HepG2 (cell line): Measurements from ENCODE around the gene NFYC. TPM values are rescaled to one million over a fixed set of nuclear protein-coding genes. Genes with fewer than 3 reads are reported as not detected.

Source experiments
- ATAC-seq: fragments of 200-7000 bp; cut with Tn5 transposase; 3 replicates; pipeline ENCODE4 v1.9.1; 2020; ENCODE audit warnings: mild to moderate bottlenecking, moderate library complexity
- BruUV-seq: library from RNA; stranded (reverse); fragments of 400-500 nt; replicated peaks from 2 replicates; lab custom pipeline; 2021; lab: Mats Ljungman, UMichigan
- CTCF ChIA-PET: fragments of 300-600 bp; formaldehyde crosslinking; extraction: SDS; loops from one replicate; lab custom pipeline; 2021; ENCODE audit warnings: low total read pairs, inconsistent platforms, low intra/inter-chr PET ratio; lab: Yijun Ruan, JAX
- POLR2A ChIA-PET: fragments of 350-600 bp; sonication (Branson Sonifier 250); formaldehyde crosslinking; loops from one replicate; lab custom pipeline; 2020; ENCODE audit warnings: antibody characterized with exemption, inconsistent platforms; lab: Yijun Ruan, JAX
- DNase-seq: peaks from one replicate; pipeline ENCODE4 v3.0.0-alpha.2; 2015; ENCODE audit warnings: low spot score
- FAIRE-seq: peaks from 3 replicates; lab custom pipeline; 2011; peaks lifted over from hg19 to GRCh38; lab: Jason Lieb, UNC
- H2AFZ ChIP-seq: one replicate; pipeline ENCODE4 v1.6.1; 2011; ENCODE audit warnings: low read length, inconsistent platforms
- H3K27ac ChIP-seq: fragments of 300-600 bp; 3 replicates; pipeline ENCODE4 v1.8.0; 2011; ENCODE audit warnings: mixed run types, mild to moderate bottlenecking, mixed read lengths, low read length, inconsistent platforms; ENCODE audit not compliant: insufficient read depth; ENCODE audit errors: extremely low read length
- H3K27me3 ChIP-seq, 2 experiments: fragments of 200-600 bp in 1 of 2; 2 replicates in 1 of 2; 3 replicates in 1 of 2; pipeline versions ENCODE4 v1.6.0 to v1.8.0; 2011; ENCODE audit warnings: low read length in 2 of 2, mild to moderate bottlenecking in 2 of 2, moderate library complexity in 2 of 2, inconsistent platforms in 1 of 2; ENCODE audit not compliant: insufficient read depth in 2 of 2, control insufficient read depth in 1 of 2
- H3K36me3 ChIP-seq, 2 experiments: fragments of 200-600 bp in 1 of 2; replicated peaks in 1 of 2; 2 replicates in 1 of 2; 3 replicates in 1 of 2; pipeline versions ENCODE4 v1.5.1 to v1.8.0; 2011; ENCODE audit warnings: low read length in 2 of 2, inconsistent platforms in 1 of 2; ENCODE audit not compliant: insufficient read depth in 2 of 2, control insufficient read depth in 1 of 2
- H3K4me1 ChIP-seq: 2 replicates; pipeline ENCODE4 v1.5.1; 2012; ENCODE audit warnings: low read length, inconsistent platforms; ENCODE audit not compliant: insufficient read depth
- H3K4me2 ChIP-seq: 2 replicates; pipeline ENCODE4 v1.6.0; 2011; ENCODE audit warnings: low read depth, low read length, inconsistent platforms
- H3K4me3 ChIP-seq, 3 experiments: fragments of 200-600 bp in 1 of 3; sonication (generic), shearing (Covaris generic) in 1 of 3; replicated peaks in 1 of 3; 2 replicates each; pipeline ENCODE4 v1.5.1; 2011 to 2016; ENCODE audit warnings: low read length in 3 of 3, inconsistent platforms in 2 of 3, low read depth in 2 of 3, mild to moderate bottlenecking in 2 of 3, control low read depth in 1 of 3, mixed read lengths in 1 of 3; ENCODE audit not compliant: insufficient read depth in 1 of 3
- H3K79me2 ChIP-seq: one replicate; pipeline ENCODE4 v1.6.1; 2011; ENCODE audit warnings: low read length, inconsistent platforms; ENCODE audit not compliant: insufficient read depth
- H3K9ac ChIP-seq: 2 replicates; pipeline ENCODE4 v1.6.0; 2011; ENCODE audit warnings: mild to moderate bottlenecking, low read depth, low read length, inconsistent platforms; ENCODE audit not compliant: insufficient read depth
- H3K9me3 ChIP-seq: 2 replicates; pipeline ENCODE4 v1.5.1; 2012; ENCODE audit warnings: mild to moderate bottlenecking, low read length
- H4K20me1 ChIP-seq: 2 replicates; pipeline ENCODE4 v1.6.0; 2011; ENCODE audit warnings: inconsistent platforms, mild to moderate bottlenecking, low read length, moderate library complexity; ENCODE audit not compliant: insufficient read depth
- DPF2 ChIP-seq: sonication (generic); formaldehyde crosslinking; IDR thresholded peaks from 2 replicates; pipeline ENCODE4 v1.4.0; 2020; ENCODE audit warnings: mild to moderate bottlenecking, low read depth, missing genetic modification reagents, borderline replicate concordance
- ESRRA ChIP-seq: sonication (generic); formaldehyde crosslinking; IDR thresholded peaks from 2 replicates; pipeline ENCODE4 v1.5.1; 2020; ENCODE audit warnings: mild to moderate bottlenecking, low read depth, missing genetic modification reagents
- HNF4A ChIP-seq: sonication (generic); formaldehyde crosslinking; IDR thresholded peaks from 2 replicates; pipeline ENCODE4 v1.4.0; 2020; ENCODE audit warnings: missing genetic modification reagents
- HOXA7 ChIP-seq: sonication (generic); formaldehyde crosslinking; IDR thresholded peaks from 2 replicates; pipeline ENCODE4 v1.8.1; 2022; ENCODE audit warnings: mild to moderate bottlenecking, missing genetic modification reagents, moderate library complexity
- IKZF4 ChIP-seq: sonication (generic); formaldehyde crosslinking; IDR thresholded peaks from 2 replicates; pipeline ENCODE4 v1.5.1; 2020; ENCODE audit warnings: borderline replicate concordance, mild to moderate bottlenecking, low read depth, missing genetic modification reagents; ENCODE audit errors: not compliant biosample characterization
- JUND ChIP-seq: sonication (generic); formaldehyde crosslinking; IDR thresholded peaks from 2 replicates; pipeline ENCODE4 v1.8.0; 2022; ENCODE audit warnings: mild to moderate bottlenecking, missing genetic modification reagents
- RORA ChIP-seq: sonication (generic); formaldehyde crosslinking; IDR thresholded peaks from 2 replicates; pipeline ENCODE4 v1.5.0; 2020; ENCODE audit warnings: mild to moderate bottlenecking, missing genetic modification reagents, moderate library complexity
- SALL2 ChIP-seq: sonication (generic); formaldehyde crosslinking; IDR thresholded peaks from 2 replicates; pipeline ENCODE4 v1.8.1; 2023; ENCODE audit warnings: mild to moderate bottlenecking, missing genetic modification reagents, inconsistent platforms
- SIN3A ChIP-seq: IDR thresholded peaks from 2 replicates; pipeline ENCODE4 v1.6.1; 2011; ENCODE audit warnings: low read depth, mild to moderate bottlenecking, control low read depth, low read length, borderline replicate concordance
- ZNF224 ChIP-seq: sonication (generic); formaldehyde crosslinking; IDR thresholded peaks from 2 replicates; pipeline ENCODE4 v1.5.0; 2020; ENCODE audit warnings: mild to moderate bottlenecking, missing genetic modification reagents
- ZNF709 ChIP-seq: sonication (generic); formaldehyde crosslinking; IDR thresholded peaks from 2 replicates; pipeline ENCODE4 v1.5.0; 2020; ENCODE audit warnings: mild to moderate bottlenecking, missing genetic modification reagents
- WGBS: methylation state at CpG from one replicate; pipeline ENCODE4 v1.1.6; 2017; ENCODE audit warnings: low lambda C conversion rate; 5-methylcytosine and 5-hydroxymethylcytosine counted together
- in situ Hi-C: cut with HindIII; loops from 2 replicates; pipeline ENCODE4 v1.10.0; 2017; ENCODE audit warnings: low pct_unique_long_range_greater_than_20kb; ENCODE audit not compliant: extremely low pct_ligation_motif_present
- intact Hi-C: fragments of 100-400 bp; cut with micrococcal nuclease; formaldehyde crosslinking; loops from one replicate; pipeline ENCODE4 v1.10.0; 2022; ENCODE audit not compliant: unreplicated experiment
- polyA plus RNA-seq, 8 experiments: library from polyadenylated mRNA; depleted of rRNA in 3 of 8; stranded (reverse) in 7 of 8; unstranded in 1 of 8; fragments of >200 nt; fragmentation: Illumina TruSeq in 4 of 8; extraction: Trizol in 4 of 8; gene quantifications; 2 replicates each; pipeline versions ENCODE4 v1.2.1 to v1.2.3, GENCODE V29; 2011 to 2016; ENCODE audit warnings: low read depth in 4 of 8, missing spikeins in 1 of 8, mixed read lengths in 1 of 8; ENCODE audit not compliant: insufficient read depth in 1 of 8
- total RNA-seq, 5 experiments: library from RNA; depleted of rRNA; stranded (reverse); fragments of >200 nt; fragmentation: Illumina TruSeq; extraction: Trizol; gene quantifications; 2 replicates each; pipeline ENCODE4 v1.2.3, GENCODE V29; 2016; ENCODE audit warnings: low read depth in 1 of 5
- TF ChIP-seq, protein P1 (sequence below): sonication (generic); formaldehyde crosslinking; IDR thresholded peaks from 2 replicates; pipeline ENCODE4 v1.4.0; 2020; ENCODE audit warnings: missing genetic modification reagents

Gene NFYC
- total and polyA plus RNA-seq, 2 of the 13 experiments (the other 11 are each of a cell fraction or from before 2014, with no cell fraction given) = 33.9 to 73.7 TPM

DNA sequence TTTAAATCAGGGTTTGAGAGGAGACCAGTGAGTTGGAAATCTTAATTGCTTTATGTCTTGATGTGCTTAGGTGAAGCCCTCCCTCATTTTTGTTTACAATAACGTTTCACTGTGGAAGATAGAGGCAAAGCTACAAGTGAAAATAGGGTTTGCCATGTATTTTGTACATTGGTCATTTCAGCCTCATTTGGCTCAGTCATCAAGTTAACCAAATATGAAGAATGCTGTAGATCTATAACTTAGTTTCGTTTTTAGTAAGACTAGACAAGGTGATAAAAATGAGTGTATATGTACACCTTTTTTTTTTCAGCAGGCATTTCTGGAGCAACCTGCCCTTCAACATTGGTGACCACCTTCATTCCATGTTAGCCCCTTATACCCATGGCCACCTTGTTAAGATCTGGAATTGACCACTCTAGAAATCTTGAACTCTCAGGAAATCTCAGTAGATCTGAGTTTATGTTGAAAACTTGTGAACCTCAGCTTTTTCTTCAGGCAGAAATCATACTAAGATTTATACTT lies 2.9 kb downstream of the NFYC start (continued):
- TF ChIP-seq IKZF4 (CRISPR knock-in tag) (no peak), ZNF224 (CRISPR knock-in tag) (no peak)
- TF ChIP-seq, protein P1, sequence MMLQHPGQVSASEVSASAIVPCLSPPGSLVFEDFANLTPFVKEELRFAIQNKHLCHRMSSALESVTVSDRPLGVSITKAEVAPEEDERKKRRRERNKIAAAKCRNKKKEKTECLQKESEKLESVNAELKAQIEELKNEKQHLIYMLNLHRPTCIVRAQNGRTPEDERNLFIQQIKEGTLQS (CRISPR knock-in tag) = no peak

DNA sequence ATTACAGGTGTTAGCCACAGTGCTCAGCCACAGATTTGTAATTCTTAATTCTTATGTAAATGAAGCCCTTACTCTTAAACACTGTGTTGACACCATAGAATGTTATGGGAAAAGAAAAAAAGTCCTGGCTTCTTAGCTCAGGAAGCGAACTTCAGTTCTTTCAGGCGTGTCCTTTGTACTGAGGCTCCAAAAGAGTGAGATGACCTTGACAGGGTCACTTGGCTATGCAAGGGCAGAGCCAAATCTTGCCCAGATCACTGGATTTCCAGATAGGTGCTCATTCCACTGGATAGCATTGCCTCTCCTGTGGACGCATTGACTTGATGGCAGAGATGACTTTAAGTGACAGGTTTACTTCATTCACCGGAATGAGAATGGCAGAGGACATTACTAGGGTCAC lies 4.8 kb downstream of the NFYC start:
- Histone ChIP-seq H3K79me2 (peaks cover 87% of the 10 kb centered on the region), H3K4me3 (no peak overlapping the region), H3K9me3 (no peaks in the 10 kb centered on the region), H4K20me1 (no peaks in the 10 kb centered on the region), H3K4me1 (peaks cover 53% of the 10 kb centered on the region), H3K27me3 (peaks cover 0 to 3% of the 10 kb centered on the region in 2 experiments; a peak in 1 of 5 replicates), H3K27ac (no peak overlapping the region), H2AFZ (no peak overlapping the region), H3K36me3 (0 out of 5 replicates have a peak, but pooled peaks cover 1 to 4% of the 10 kb centered on the region in 2 experiments), H3K4me2 (no peak overlapping the region), H3K9ac (no peak overlapping the region)
- FAIRE-seq (no peak), DNase-seq (no peak), ATAC-seq (no peak)
- peak; percentile 74; the same call in 1 of the 2 replicates for TF ChIP-seq ESRRA
- peak; percentile 52 for TF ChIP-seq HNF4A (CRISPR knock-in tag)
- TF ChIP-seq HOXA7 = no peak
- TF ChIP-seq ZNF709 = no peak
- TF ChIP-seq SIN3A = no peak
- TF ChIP-seq RORA = no peak
- no peak for TF ChIP-seq JUND
- no peak for TF ChIP-seq SALL2
- TF ChIP-seq DPF2 = no peak
- intact Hi-C loops = no loop called here
- POLR2A ChIA-PET = no interaction called here
- WGBS = 90% methylated on average over 4 of the region's 4 CpGs
- CTCF ChIA-PET = no interaction called here
- in situ Hi-C loops = no loop called here
- no TSS peak for BruUV-seq
